ENCODE measurements around the gene LGMN. TPM values are rescaled to one million over a fixed set of nuclear protein-coding genes. Genes with fewer than 3 reads are reported as not detected.
A peak's percentile ranks its signal among the peaks of the same experiment; 100 is the strongest.
"Not testable (repeated sequence)": the region's sequence is repeated elsewhere in the genome, so short reads cannot be mapped to it uniquely, and the experiment has no call there.

Gene LGMN
- total RNA-seq, 2 experiments from 2014 or later = 22.1 to 27.7 TPM

GRCh38 chr14:92763666-92764631 lies 15.5 kb upstream of the LGMN start:
- intact Hi-C loops (cut with micrococcal nuclease; ENCODE audit: unreplicated experiment); H3K9me2 ChIP-seq (ENCODE audit: insufficient read depth, low read length); BruUV-seq (replicated peaks); H3K4me3 ChIP-seq (ENCODE audit: low read depth, low read length, poor library complexity, severe bottlenecking); H3K36me3 ChIP-seq (ENCODE audit: insufficient read depth, low read length); H3K79me2 ChIP-seq (ENCODE audit: insufficient read depth, low read depth, low read length); H3K27ac ChIP-seq (ENCODE audit: low read depth, low read length, poor library complexity, severe bottlenecking); H3K4me2 ChIP-seq (ENCODE audit: low read length); H3K9me3 ChIP-seq (ENCODE audit: low read length); H4K20me1 ChIP-seq (ENCODE audit: insufficient read depth, low read length): not testable (repeated sequence)
- DNase-seq (ENCODE audit: low spot score) = peak; percentile 31
- POLR2A ChIA-PET = interaction anchor here (1.4 kb wide), 1 partner anchor 23 kb away, joined by 3 read pairs; no protein-coding TSS in a partner anchor
- CTCF ChIA-PET (ENCODE audit: unreplicated experiment) = interaction anchor here (0.5 to 0.6 kb wide), 2 partner anchors 12 to 280 kb away, joined by 3 read pairs; no protein-coding TSS in a partner anchor
- peak overlapping the region; percentile 21; the same call in 1 of the 2 replicates for H2AFZ ChIP-seq (ENCODE audit: low read length)
- peaks cover 22% of the 10 kb centered on the region for H3K4me1 ChIP-seq (ENCODE audit: insufficient read depth, low read length, poor library complexity, severe bottlenecking)

GRCh38 chr14:92760524-92760805 lies 12.0 kb upstream of the LGMN start:
- Histone ChIP-seq H3K27ac (ENCODE audit: low read depth, low read length, poor library complexity, severe bottlenecking) (no peak overlapping the region), H3K9me2 (ENCODE audit: insufficient read depth, low read length) (no peaks in the 10 kb centered on the region), H3K4me3 (ENCODE audit: low read depth, low read length, poor library complexity, severe bottlenecking) (no peak overlapping the region), H3K4me1 (ENCODE audit: insufficient read depth, low read length, poor library complexity, severe bottlenecking) (peaks cover 9% of the 10 kb centered on the region), H3K9me3 (ENCODE audit: low read length) (no peaks in the 10 kb centered on the region), H3K36me3 (ENCODE audit: insufficient read depth, low read length) (no peaks in the 10 kb centered on the region), H3K4me2 (ENCODE audit: low read length) (no peak overlapping the region), H2AFZ (ENCODE audit: low read length) (no peak overlapping the region), H3K79me2 (ENCODE audit: insufficient read depth, low read depth, low read length) (no peaks in the 10 kb centered on the region), H4K20me1 (ENCODE audit: insufficient read depth, low read length) (no peaks in the 10 kb centered on the region)
- no TSS peak for BruUV-seq (replicated peaks)
- CTCF ChIA-PET (ENCODE audit: unreplicated experiment) = no interaction called here
- DNase-seq (ENCODE audit: low spot score) = no peak
- POLR2A ChIA-PET = interaction anchor here (1.7 kb wide), 1 partner anchor 12 kb away, joined by 4 read pairs; the partner anchor contains the start of gene LGMN
- TF ChIP-seq EZH2phosphoT487 (IDR thresholded peaks at IDR 0.05; ENCODE audit: borderline replicate concordance, low read depth, low read length) (no peak), CTCF (conservative IDR thresholded peaks at IDR 0.05; ENCODE audit: low read length) (no peak)
- intact Hi-C loops (cut with micrococcal nuclease; ENCODE audit: unreplicated experiment) = no loop called here

GRCh38 chr14:92759679-92760523 lies 11.5 kb upstream of the LGMN start:
- BruUV-seq (replicated peaks) = no TSS peak

More at GRCh38 chr14:92759679-92760523, 11.5 kb upstream of the LGMN start:
- no peak overlapping the region for H3K4me2 ChIP-seq (ENCODE audit: low read length)
- no peak overlapping the region for H3K4me3 ChIP-seq (ENCODE audit: low read depth, low read length, poor library complexity, severe bottlenecking)
- H3K27ac ChIP-seq (ENCODE audit: low read depth, low read length, poor library complexity, severe bottlenecking) = no peak overlapping the region
- H4K20me1 ChIP-seq (ENCODE audit: insufficient read depth, low read length) = no peaks in the 10 kb centered on the region
- no peaks in the 10 kb centered on the region for H3K36me3 ChIP-seq (ENCODE audit: insufficient read depth, low read length)
- peak overlapping the region; percentile 42; the same call in 1 of the 2 replicates for H2AFZ ChIP-seq (ENCODE audit: low read length)
- H3K79me2 ChIP-seq (ENCODE audit: insufficient read depth, low read depth, low read length) = no peaks in the 10 kb centered on the region
- intact Hi-C loops (cut with micrococcal nuclease; ENCODE audit: unreplicated experiment) = no loop called here
- CTCF ChIA-PET (ENCODE audit: unreplicated experiment) = interaction anchor here (0.9 kb wide), 1 partner anchor 9 kb away, joined by 3 read pairs; no protein-coding TSS in a partner anchor
- no peaks in the 10 kb centered on the region for H3K9me2 ChIP-seq (ENCODE audit: insufficient read depth, low read length)
- POLR2A ChIA-PET = interaction anchor here (0.8 to 1.7 kb wide), 3 partner anchors 10 to 16 kb away, joined by 3 to 4 read pairs (median 3); partner anchors contain the start of gene LGMN
- TF ChIP-seq CTCF (conservative IDR thresholded peaks at IDR 0.05; ENCODE audit: low read length) (no peak), EZH2phosphoT487 (IDR thresholded peaks at IDR 0.05; ENCODE audit: borderline replicate concordance, low read depth, low read length) (no peak)
- DNase-seq (ENCODE audit: low spot score) = peak; percentile 21
- peaks cover 9% of the 10 kb centered on the region for H3K4me1 ChIP-seq (ENCODE audit: insufficient read depth, low read length, poor library complexity, severe bottlenecking)
- H3K9me3 ChIP-seq (ENCODE audit: low read length) = no peaks in the 10 kb centered on the region
